HG03460 (cell line): ENCODE results near the gene INSIG1.

Experiments
- ATAC-seq: cut with Tn5 transposase; IDR thresholded peaks from one replicate; pipeline ENCODE4 v1.9.1; 2021; ENCODE audit not compliant: unreplicated experiment

INSIG1 gene

GRCh38 chr7:155344618-155345433, 47.1 kb downstream of the INSIG1 start:
- peak; percentile 88 for ATAC-seq

GRCh38 chr7:155345490-155345889, 47.8 kb downstream of the INSIG1 start:
- ATAC-seq = no peak

GRCh38 chr7:155346285-155346684, 48.6 kb downstream of the INSIG1 start:
- ATAC-seq = no peak

- no peak for ATAC-seq
Observed at GRCh38 chr7:155348806-155349205, 51.1 kb downstream of the INSIG1 start.

- ATAC-seq = no peak
Observed at GRCh38 chr7:155349601-155350331, 52.1 kb downstream of the INSIG1 start.

GRCh38 chr7:155351120-155351870, 53.6 kb downstream of the INSIG1 start:
- ATAC-seq = no peak

- no peak for ATAC-seq
Observed at GRCh38 chr7:155352076-155352752, 54.5 kb downstream of the INSIG1 start.

GRCh38 chr7:155352753-155353115, 55.1 kb downstream of the INSIG1 start:
- no peak for ATAC-seq

GRCh38 chr7:155353256-155353897, 55.7 kb downstream of the INSIG1 start:
- ATAC-seq = no peak

GRCh38 chr7:155354371-155355048, 56.8 kb downstream of the INSIG1 start:
- ATAC-seq = no peak

GRCh38 chr7:155355176-155355575, 57.5 kb downstream of the INSIG1 start:
- no peak for ATAC-seq

GRCh38 chr7:155355745-155356144, 58.1 kb downstream of the INSIG1 start:
- ATAC-seq = no peak

GRCh38 chr7:155356323-155357105, 58.8 kb downstream of the INSIG1 start:
- no peak for ATAC-seq

- ATAC-seq = no peak
Observed at GRCh38 chr7:155357573-155358041, 59.9 kb downstream of the INSIG1 start.

GRCh38 chr7:155358066-155358947, 60.6 kb downstream of the INSIG1 start:
- no peak for ATAC-seq

GRCh38 chr7:155358948-155359712, 61.5 kb downstream of the INSIG1 start:
- no peak for ATAC-seq
